ENCODE data around the gene CCDC159. TPM values are rescaled to one million over a fixed set of nuclear protein-coding genes. Genes with fewer than 3 reads are reported as not detected.

Gene CCDC159
- total RNA-seq, 6 experiments from 2014 or later: 8.4 to 27.9 (median 23.4) TPM

- Histone ChIP-seq H3K36me3 (no peaks in the 10 kb centered on the region), H3K4me3 (peak overlapping the region; percentile 51 to 59 (median 52)), H3K27ac (peak overlapping the region; percentile 60 to 83 (median 73)), H3K27me3 (no peaks in the 10 kb centered on the region), H3K9me3 (no peaks in the 10 kb centered on the region), H3K4me1 (peaks cover 0 to 25% (median 10%) of the 10 kb centered on the region in 4 donors)
- ATAC-seq (peak; percentile 68 to 87 (median 84)), DNase-seq (peak; percentile 91 to 95 (median 92))
- TF ChIP-seq POLR2A (IDR thresholded peaks at IDR 0.05) (peak; percentile 85), CTCF (IDR thresholded peaks at IDR 0.05) (peak; percentile 79 to 86 (median 84))
- intact Hi-C loops (cut with DNase I): loop anchor here in 1 of 2 donors (10.0 kb wide), 1 partner anchor 64 kb away; no protein-coding TSS in a partner anchor
- under 1% methylated on average over 25 of the region's 54 CpGs for WGBS (ENCODE audit: insufficient coverage, low coverage, low lambda C conversion rate, missing lambda C conversion rate)
Observed at GRCh38 chr19:11380653-11381537, 34.6 kb downstream of the CCDC159 start.

- intact Hi-C loops (cut with DNase I): loop anchor here in 1 of 2 donors (10.0 kb wide), 1 partner anchor 62 kb away; no protein-coding TSS in a partner anchor
- peak; percentile 72 to 85 (median 78) for DNase-seq
Observed at GRCh38 chr19:11382898-11383705, 36.8 kb downstream of the CCDC159 start.

GRCh38 chr19:11383706-11384048 is 37.4 kb downstream of the CCDC159 start:
- Histone ChIP-seq H3K36me3 (no peaks in the 10 kb centered on the region), H3K9me3 (no peaks in the 10 kb centered on the region), H3K27me3 (no peaks in the 10 kb centered on the region), H3K27ac (peak overlapping the region; percentile 53 to 72 (median 67)), H3K4me1 (peaks cover 0 to 9% (median 3%) of the 10 kb centered on the region in 4 donors), H3K4me3 (peak overlapping the region; percentile 42 to 52 (median 47))
- WGBS (ENCODE audit: insufficient coverage, low coverage, low lambda C conversion rate, missing lambda C conversion rate): 7% methylated on average over 7 of the region's 9 CpGs
- ATAC-seq (no peak), DNase-seq (no peak)
- intact Hi-C loops (cut with DNase I): loop anchor here in 1 of 2 donors (10.0 kb wide), 1 partner anchor 61 kb away; no protein-coding TSS in a partner anchor
- TF ChIP-seq CTCF (IDR thresholded peaks at IDR 0.05) (no peak), POLR2A (IDR thresholded peaks at IDR 0.05) (no peak)

More at GRCh38 chr19:11382898-11383705, 36.8 kb downstream of the CCDC159 start:
- Histone ChIP-seq H3K27ac (peak overlapping the region; percentile 53 to 72 (median 67)), H3K9me3 (no peaks in the 10 kb centered on the region), H3K36me3 (no peaks in the 10 kb centered on the region), H3K4me3 (peak overlapping the region; percentile 42 to 52 (median 47)), H3K27me3 (no peaks in the 10 kb centered on the region), H3K4me1 (peaks cover 0 to 9% (median 3%) of the 10 kb centered on the region in 4 donors)
- TF ChIP-seq POLR2A (IDR thresholded peaks at IDR 0.05): no peak
- TF ChIP-seq CTCF (IDR thresholded peaks at IDR 0.05): peak; percentile 64 to 81 (median 74)
- peak; percentile 33 to 47 (median 40) for ATAC-seq
- 10% methylated on average over 9 of the region's 65 CpGs for WGBS (ENCODE audit: insufficient coverage, low coverage, low lambda C conversion rate, missing lambda C conversion rate)

GRCh38 chr19:11384778-11385129 is 38.4 kb downstream of the CCDC159 start:
- intact Hi-C loops (cut with DNase I): loop anchor here in 1 of 2 donors (10.0 kb wide), 1 partner anchor 60 kb away; no protein-coding TSS in a partner anchor
- 88% methylated on average over 5 of the region's 5 CpGs for WGBS (ENCODE audit: insufficient coverage, low coverage, low lambda C conversion rate, missing lambda C conversion rate)

More at GRCh38 chr19:11384778-11385129, 38.4 kb downstream of the CCDC159 start:
- ATAC-seq: no peak
- TF ChIP-seq CTCF (IDR thresholded peaks at IDR 0.05) (no peak), POLR2A (IDR thresholded peaks at IDR 0.05) (no peak)
- peaks cover 0 to 9% (median 3%) of the 10 kb centered on the region in 4 donors for H3K4me1 ChIP-seq
- H3K36me3 ChIP-seq: no peaks in the 10 kb centered on the region
- no peak for DNase-seq
- H3K4me3 ChIP-seq: no peak overlapping the region
- no peaks in the 10 kb centered on the region for H3K9me3 ChIP-seq
- H3K27ac ChIP-seq: no peak overlapping the region
- no peaks in the 10 kb centered on the region for H3K27me3 ChIP-seq

Measured in right lobe of liver (tissue), 6 donors.